Nucleus accumbens (tissue), 56 donors: ENCODE data around the gene SETD2.

Experiments
- DNase-seq, 56 donors: peaks; one replicate each; lab custom pipeline; 2025; lab: John Stamatoyannopoulos, UW

Gene SETD2

DNA sequence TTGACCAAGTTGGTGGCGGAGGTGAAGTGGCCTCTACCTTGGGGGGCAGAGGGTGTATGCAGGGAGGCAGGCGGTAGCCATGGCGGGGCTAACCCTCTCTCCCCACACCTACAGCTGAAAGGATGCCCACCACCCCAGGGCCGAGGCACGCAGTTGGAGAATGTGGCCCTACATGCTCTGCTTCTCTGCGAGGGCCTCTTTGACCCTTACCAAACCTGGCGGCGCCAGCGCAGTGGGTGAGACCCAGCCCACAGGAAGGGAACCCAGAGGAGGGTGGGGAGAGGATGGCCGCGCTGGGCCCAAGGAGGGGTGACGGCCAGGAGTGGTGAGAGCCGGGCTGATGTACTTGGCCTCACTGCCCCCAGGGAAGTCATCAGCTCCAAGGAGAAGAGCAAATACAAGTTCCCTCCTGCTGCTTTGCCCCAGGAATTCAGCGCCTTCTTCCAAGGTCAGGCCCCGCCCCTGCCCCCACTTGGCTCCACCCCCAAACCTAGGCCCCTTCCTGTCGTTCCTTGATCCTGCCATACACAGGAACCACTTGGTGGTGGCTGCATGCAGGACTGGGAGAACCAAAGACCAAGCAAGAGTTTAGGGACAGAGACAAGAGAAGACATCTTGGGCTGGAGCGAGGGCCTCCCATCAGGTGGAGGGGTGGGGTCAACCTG is 174.6 kb downstream of the SETD2 start:
- DNase-seq, result no peak

DNA sequence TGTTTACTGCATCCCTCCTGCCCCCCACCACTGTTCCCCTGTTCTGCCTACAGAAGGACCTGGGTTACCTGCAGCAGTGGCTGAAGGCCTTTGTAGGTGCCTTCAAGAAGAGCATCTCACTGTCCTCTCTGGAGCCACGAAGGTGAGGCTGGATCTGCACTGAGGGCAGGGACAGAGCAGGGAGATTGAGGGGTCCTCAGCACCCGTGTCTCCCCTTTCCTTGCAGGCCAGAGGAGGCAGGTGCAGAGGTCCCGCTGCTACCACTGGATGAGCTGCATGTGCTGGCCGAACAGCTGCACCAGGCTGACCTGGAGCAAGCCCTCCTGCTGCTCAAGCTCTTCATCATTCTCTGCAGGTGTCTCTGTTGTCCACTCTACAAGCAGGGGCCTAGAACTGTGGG is 175.3 kb downstream of the SETD2 start:
- no peak for DNase-seq

DNA sequence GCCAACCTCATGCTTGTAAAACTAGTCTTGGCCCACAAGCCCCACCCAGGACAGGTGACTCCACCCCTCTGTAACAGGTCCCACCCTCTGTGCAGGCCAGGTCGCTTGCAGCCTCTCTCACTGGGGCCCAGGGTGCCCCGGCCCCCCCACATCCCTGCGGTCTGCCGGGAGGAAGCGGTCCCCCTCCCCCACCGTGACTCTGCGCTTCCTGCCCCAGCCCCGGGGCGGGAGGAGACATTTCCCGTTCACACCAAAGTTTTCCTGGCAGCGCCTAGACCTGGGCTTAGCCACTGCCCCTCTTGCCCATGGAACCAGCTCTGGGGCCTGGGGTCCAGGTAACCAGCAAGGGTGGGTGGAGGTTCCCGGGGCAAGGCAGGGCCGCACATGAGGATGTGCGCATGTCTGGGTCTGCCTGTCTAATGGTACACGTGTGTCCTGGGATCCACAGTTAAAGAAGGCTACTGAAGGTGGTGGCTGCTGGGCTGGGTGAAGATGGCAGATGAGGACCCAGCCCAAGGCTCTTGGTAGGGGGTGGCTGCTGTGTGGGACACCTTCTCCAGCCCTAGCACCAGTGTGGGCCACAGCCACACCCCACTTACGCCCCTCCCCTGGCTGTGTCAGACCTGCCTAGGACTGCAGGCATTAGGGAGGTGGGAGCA is 176.0 kb downstream of the SETD2 start:
- DNase-seq, result peak in 2 of 56 donors; percentile 17 to 22

DNA sequence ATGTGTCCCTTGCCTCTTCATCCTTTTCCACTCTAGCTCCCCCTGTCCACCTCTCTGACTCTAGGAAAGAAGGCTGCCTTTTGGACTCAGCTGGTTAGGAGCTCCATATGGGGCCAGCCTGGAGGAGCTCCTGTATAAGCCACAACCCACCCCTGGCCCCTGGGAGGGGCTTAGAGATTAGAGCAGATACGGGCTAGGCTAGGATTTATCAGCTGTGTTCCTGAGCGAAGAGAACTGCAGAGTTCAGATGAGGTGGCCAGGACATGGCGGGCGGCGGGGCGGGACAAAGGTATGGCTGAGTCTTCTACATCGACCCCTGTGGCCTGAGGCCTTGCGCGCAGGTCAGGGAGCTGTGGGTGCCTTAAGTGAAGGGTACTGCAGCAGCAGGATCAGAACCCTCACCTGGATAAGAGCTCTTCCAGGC is 176.6 kb downstream of the SETD2 start:
- no peak for DNase-seq

DNA sequence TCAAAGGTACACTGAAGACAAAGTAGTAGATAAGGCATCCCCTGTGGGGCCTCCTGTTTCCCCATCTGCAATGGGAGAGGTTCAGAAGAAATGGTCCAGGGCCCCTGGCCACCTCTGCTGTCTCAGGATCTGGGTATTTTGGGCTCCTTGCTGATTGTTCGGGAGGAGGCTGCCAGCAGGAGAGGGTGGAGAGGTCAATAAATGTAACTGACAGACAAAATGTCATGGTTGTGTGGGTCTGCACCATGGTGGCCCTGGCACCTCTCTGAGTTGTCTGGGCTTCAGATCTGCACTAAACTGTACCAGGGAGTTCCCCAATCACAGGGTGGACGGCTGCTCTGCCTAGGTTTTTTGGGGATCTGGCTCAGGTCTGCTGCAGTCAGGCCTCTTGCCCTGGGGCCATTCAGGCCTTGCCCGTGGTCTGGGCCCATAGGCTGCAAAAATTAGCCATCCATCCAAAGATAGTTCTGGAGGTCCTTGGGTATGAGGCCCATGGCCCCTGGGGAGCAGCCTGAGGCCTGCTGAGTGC is 177.1 kb downstream of the SETD2 start:
- no peak for DNase-seq

DNA sequence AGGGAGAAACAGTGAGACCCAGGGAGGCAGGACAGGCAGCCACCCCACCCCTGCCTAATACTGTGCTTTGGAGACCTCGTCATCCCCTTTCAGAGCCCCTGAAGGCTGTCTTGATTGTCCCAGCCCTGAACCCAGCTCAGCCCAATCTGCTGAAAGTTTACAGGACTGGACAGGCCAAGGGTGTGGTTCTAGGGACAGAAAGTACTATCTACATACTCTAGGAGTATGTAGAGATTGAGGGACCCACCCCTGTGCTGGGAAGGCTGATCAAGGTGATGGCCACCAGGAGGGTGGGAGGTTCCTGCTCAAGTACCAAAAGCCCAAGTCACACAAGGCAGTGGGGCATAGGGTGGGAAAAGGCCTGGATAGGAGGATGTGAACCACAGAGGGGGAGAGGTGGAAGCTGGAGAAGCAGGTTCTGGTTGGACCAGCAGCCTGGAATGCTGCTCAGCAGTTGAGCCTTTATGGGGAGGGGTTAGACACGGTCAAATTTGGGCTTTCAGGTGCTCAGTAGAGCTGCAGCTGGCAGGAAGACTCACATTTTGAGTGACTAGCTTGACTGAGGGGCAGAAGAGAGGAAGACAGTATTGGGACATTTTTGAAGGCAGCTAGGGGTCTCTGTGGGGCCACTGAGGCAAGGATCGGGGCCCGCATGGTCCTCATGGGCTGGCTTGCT is 177.7 kb downstream of the SETD2 start:
- DNase-seq, result no peak

DNA sequence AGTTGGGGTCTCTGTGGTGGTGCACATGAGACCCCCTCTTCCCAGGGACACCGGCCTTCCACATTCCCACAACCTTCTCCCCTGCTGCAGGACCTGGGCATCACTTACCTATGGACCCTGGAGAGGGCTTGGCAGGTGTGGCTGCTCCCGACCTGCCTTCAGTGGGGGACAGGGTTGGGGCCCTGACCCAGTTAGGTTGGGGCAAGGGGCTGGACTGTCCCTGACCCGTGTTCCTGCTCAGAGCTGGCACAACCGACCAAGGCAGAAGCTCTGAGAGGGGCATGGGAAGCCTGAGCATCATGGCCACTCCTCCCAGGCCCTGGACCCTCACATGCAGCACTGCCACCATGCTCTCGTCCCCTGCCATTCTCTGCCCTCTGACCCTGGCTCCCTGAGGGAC is 178.3 kb downstream of the SETD2 start:
- DNase-seq, result no peak

DNA sequence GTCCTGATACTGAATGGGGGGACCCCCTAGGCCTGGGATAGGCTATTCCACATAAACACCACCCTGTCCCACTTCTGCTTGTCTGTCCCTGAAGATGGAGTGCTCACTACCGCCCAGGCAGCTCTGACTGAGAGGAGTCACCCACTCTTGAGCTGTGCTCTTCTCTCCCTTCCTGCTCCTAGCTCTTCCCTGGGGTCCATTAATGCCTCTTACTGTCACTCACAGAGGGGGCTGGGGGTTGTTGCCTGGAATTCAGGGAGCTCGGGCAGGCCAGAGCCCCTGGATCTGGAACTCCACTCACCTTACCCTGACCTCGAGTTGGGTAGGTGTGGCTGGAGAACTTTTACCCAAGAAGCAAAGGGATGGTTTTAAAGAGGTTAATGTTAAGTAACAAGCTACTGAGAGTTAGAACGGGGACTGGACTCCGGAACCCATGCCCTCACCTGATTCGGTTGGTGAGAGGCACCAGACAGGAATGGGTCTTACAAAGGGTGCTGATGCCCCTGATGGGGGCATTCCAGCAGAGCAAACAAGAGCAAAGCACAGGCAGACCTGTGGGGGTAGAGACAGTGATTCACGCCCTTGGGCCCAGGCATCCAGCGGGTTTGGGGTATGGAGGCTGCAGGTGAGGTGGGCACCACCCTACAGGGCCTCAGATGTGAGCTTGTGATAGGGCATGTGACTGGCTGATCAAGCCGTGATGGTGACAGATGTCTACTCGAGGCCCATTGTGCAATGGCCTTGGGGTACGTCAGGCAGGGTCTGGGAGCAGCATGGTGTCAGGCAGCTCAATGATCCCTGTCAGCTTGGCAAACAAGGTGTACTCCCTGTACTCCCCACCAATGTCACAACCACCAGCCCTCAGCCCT is 179.1 kb downstream of the SETD2 start:
- DNase-seq, result no peak

DNA sequence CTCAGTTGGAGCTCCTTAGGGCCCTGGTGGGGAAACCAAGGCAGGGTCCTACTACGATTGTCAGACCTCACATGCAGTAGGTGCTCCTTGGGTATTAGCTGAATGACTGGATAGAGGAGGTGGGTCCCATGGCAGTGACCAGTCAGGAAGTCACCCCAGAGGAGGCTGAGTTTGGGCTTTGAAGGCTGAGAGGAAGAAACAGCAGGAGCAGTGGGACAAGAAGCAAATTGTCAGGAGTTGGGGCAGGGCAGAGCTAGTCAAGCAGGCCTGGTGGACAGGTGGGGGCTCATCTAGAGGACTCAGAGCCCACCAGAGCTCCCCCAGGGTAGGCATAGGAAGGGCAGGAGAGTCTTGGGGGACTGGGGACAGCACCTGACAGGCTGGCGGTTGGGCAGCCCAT is 181.4 kb downstream of the SETD2 start:
- no peak for DNase-seq

DNA sequence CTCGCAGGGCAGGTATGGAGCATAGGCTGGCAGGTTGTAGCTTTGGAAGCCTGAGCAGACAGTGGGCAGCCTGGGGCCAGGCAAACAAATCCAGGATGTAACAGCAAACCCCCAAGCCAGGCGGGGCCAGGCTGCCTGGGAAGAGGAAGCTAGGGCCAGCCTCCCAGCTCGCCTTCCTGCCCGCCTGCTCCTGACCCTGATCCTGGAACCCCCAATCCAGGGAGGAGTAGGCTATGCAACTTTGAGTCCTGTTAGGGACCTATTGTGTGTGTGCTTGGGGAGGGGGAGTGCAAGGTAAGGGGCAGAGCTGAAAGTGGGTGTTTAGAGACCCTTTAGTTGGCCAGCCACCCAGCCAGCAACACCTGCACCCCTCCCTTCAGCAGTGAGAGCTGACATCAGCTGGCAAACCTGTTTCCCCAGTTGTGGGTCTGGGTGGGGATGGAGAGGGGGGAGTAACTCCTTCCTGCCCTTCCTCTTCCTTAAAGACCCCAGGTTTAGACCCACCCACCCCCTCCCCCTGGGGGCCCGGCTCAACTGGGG is 181.9 kb downstream of the SETD2 start:
- no peak for DNase-seq

DNA sequence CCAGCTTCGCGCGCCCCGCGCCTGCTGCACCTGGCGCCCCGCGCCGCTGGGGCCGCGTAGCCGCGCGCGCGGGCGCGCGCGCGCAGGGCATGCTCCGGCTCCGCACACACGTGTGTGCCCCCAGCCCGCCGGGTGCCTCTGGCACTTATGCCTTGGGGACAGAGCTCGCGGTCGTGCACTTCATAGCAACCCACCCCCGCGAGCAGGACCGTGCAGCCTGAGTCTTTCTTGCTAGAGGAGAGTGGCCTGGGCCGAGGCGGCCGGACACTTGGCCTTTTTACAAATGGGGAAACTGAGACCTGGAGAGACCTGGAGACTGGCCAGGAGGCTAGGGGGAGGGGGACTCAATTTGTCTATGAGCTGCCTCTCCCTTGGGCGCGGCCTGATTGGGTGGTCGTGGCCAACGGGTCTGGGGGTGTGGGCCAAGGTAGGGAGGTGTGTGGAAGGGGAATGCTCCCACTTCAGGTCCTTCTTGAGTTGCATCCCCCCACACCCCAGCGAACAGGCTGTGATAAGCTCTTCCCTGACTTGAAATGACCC is 183.9 kb downstream of the SETD2 start:
- no peak for DNase-seq

DNA sequence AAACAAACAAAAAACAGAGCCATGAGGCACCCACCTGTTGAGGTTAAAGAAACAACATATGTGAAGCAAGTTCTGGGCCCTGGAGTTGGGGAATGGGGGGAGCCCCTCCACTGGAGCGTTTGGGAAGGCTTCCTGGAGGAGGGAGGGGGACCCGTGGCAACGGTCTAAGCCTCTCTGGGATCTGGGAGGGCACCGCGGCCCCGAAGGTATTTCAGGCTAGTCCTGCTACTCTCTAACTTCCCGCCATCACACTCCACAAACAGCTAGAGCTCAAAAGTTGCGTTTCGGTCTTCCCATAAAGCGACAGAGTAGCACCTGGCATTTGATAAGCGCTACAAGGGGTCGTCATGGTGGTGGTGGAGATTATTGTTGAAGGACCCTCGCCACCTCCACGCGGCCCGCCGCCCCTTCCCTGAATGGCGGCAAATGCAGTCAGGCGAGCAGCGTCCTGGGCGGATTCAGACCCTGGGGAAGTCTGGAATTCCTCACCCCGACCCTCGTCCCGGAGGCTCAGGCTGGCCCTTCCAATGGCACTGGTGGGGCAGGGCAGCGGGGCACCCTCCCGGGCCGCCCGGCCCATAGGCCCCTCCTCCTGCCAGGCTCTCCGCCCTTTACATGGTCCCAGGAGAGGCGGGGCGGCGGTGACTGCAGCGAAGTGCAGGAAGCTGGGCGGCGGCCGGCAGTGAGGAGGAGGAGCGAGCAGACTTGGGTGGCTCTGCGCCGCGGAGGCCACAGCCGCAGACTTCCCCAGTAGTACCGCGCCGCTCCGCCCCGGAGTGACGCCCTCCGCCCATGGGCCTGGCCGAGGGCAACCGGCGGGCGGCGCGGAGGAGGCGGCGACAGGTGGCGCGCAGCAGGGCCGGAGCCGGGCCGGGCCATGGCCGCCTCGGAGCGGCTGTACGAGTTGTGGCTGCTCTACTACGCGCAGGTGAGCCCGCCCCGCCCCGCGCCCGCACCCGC is 184.6 kb downstream of the SETD2 start, which contains the start of gene NBEAL2:
TSS of gene NBEAL2 (plus strand) at position 682 of the 960 bp plus-strand sequence. CDS start at position 878, 196 bp downstream.
- DNase-seq, result peak in 52 of 56 donors; percentile 11 to 82 (median 54)

DNA sequence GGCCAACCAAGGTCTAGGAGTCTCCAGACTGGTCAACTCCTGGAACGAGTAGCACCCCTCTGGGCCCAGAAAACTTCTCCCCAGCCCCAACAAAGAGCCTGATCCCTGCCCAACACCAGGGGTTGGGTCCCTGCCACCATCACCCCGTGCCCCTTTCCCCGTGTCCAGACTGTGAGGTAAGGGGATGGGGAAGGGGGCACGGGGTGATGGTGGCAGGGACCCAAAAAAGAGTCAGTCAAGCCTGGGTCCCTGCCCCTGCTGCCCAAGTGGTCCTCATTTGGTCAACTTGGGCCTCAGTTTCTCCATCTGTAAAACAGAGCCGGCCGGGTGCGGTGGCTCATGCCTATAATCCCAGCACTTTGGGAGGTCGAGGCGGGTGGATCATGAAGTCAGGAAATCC is 185.5 kb downstream of the SETD2 start:
- DNase-seq, result no peak

DNA sequence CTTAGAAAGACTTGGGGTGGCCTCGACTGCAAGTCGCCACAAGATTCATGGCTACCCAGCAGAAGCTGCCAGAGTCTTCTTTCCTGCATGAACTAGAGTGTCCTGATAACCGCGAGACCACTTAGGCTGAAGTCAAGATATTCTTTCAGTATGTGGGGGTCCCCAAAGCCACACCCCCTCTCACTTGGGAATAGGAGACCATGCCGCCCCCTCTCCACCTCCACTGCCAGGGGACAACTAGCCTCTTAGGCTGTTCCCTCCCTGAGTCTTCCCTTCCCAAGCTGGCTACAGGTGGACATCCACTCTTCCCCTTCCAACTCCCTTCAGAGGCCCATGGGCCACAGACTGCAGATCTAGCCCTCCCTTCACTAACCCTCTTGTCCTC is 186.1 kb downstream of the SETD2 start:
- DNase-seq, result no peak

DNA sequence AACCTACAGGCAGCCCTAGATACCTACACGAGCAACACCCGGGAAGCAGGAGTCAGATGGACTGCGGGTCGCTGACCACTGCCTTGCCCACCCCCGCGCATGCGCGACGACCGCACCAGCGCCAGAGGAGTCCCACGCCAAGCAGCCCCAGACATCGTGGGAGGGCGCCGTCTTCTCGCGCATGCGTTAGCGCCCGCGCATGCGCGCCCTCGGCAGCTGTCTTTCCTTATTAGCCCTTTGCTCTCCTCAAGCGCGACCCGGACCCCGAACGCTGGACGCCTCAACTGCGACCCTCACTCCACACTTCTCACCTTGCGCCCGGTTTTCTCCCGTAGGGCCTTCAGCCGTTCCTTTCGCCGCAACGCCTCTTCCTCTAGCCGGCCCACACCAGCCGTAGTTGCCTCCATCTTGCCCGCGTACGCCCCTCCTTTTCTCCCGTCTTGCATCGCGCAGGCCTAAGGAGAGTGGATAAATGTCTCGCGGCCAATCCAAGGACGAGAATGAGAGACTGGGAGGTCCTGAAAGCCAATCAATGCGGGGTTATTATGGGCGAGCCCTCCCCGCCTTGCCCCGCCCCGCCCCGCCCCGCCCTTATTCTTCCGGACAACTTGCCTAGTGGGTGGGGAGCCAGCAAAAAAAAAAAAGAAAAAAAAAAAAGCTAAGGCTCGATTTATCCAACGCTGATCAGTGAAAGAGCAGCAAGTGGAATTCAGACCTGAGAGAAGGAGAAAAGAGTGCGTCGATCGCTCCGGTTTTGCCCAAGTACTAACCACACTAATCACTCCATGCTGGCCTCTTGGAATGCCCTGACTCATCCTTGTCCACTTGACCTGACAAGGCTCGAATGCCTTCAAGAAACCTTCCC is 187.4 kb downstream of the SETD2 start, which contains the start of gene CCDC12:
TSS of gene CCDC12 (minus strand) at position 420 of the 865 bp plus-strand sequence. CDS start at position 407, 13 bp downstream.
- peak; percentile 66 to 99 (median 97) for DNase-seq

DNA sequence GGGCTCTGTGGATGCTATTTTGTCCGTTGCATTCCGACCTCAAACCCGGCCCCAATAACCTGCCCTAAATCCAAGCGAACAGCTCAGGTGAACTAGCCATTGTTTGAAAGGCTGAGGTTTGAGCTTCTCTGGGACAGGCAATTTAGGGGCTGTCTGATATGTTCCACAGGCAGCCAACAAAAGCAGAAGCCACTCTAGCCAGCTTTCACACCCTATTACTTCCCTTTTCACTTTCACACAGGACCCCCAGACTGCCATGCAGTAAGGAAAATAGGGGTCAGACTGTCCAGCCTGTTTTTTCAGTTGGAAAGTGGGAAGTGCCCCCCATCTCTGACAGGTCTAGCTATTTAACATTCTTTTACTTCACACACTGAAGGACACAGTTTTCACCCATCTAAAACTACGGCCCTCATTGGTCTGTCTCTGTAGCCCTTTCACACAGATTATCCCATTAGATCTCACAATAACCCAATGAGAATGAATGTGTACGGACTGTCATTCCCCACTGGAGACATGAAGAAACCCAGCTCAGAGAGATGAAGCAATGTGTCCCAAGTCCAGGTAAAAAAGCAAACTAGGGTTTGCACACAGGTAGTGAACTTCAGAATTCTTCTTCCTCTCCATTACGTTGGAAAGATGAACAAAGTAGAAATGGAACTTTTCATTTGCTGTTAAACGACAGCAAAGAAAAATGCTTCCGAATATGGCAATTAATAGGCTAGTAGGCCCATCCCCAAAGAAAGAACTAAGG is 189.3 kb downstream of the SETD2 start:
- DNase-seq, result no peak

DNA sequence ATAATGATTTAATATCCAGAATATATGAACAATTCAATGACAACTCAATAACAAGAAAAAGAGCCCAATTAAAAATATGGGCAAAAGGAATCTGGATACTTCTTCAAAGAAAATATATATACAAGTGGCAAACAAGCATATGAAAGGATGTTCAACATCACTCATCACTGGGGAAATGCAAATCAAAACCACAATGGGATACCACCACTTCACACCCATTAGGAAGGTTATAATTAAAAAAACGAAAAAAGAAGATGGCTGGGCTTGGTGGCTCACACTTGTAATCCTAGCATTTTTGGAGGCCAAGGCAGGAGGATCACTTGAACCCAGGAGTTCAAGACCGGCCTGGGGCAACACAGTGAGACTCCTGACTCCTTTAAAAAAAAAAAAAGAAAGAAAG is 191.5 kb downstream of the SETD2 start:
- DNase-seq, result no peak
